Lung (tissue), 12 donors: Measurements from ENCODE around the gene PKP1. TPM values are rescaled to one million over a fixed set of nuclear protein-coding genes. Genes with fewer than 3 reads are reported as not detected.

Experiments used
- ATAC-seq: fragments of 200-7000 bp; cut with Tn5 transposase; one replicate; pipeline ENCODE4 v1.9.1; 2020; ENCODE audit warnings: moderate number of reproducible peaks; ENCODE audit not compliant: insufficient read depth, low FRiP score
- DNase-seq, 3 donors: peaks; one replicate each; pipeline ENCODE4 v3.0.0-alpha.2; 2013 to 2017
- H3K27ac ChIP-seq, 2 donors: one replicate each; pipeline ENCODE4 v1.5.1; 2013; ENCODE audit warnings: mild to moderate bottlenecking in 2 of 2, moderate library complexity in 2 of 2, control low read depth in 1 of 2, inconsistent platforms in 1 of 2, low read depth in 1 of 2, low read length in 1 of 2
- H3K27me3 ChIP-seq, 3 donors: one replicate each; pipeline ENCODE4 v1.5.1; 2013; ENCODE audit warnings: low read length in 2 of 3; ENCODE audit not compliant: control insufficient read depth in 3 of 3, insufficient read depth in 3 of 3
- H3K36me3 ChIP-seq, 4 donors: one replicate each; pipeline ENCODE4 v1.5.1; 2013; ENCODE audit warnings: low read length in 4 of 4, mild to moderate bottlenecking in 1 of 4, moderate library complexity in 1 of 4; ENCODE audit not compliant: control insufficient read depth in 4 of 4, insufficient read depth in 4 of 4
- H3K4me1 ChIP-seq, 5 donors: one replicate each; pipeline ENCODE4 v1.5.1; 2013; ENCODE audit warnings: low read length in 5 of 5, mild to moderate bottlenecking in 2 of 5, moderate library complexity in 1 of 5; ENCODE audit not compliant: control insufficient read depth in 5 of 5, insufficient read depth in 5 of 5
- H3K4me3 ChIP-seq: one replicate; pipeline ENCODE4 v1.5.1; 2013; ENCODE audit warnings: mild to moderate bottlenecking, control low read depth, moderate library complexity
- H3K9ac ChIP-seq, 2 donors: one replicate each; pipeline ENCODE4 v1.5.1; 2013; ENCODE audit warnings: low read length in 2 of 2, control low read depth in 1 of 2; ENCODE audit not compliant: insufficient read depth in 1 of 2
- H3K9me3 ChIP-seq, 4 donors: one replicate each; pipeline ENCODE4 v1.5.1; 2013; ENCODE audit warnings: low read length in 3 of 4, mild to moderate bottlenecking in 1 of 4, moderate library complexity in 1 of 4; ENCODE audit not compliant: control insufficient read depth in 4 of 4, insufficient read depth in 3 of 4
- CTCF ChIP-seq: IDR thresholded peaks from 2 replicates; pipeline ENCODE4 v1.5.1; 2012; ENCODE audit warnings: mild to moderate bottlenecking; ENCODE audit errors: control extremely low read depth, extremely low read depth
- WGBS, 2 donors: extraction: QIAGEN DNeasy Blood & Tissue Kit; methylation state at CpG; one replicate each; pipeline ENCODE4 v1.1.7; 2013; 5-methylcytosine and 5-hydroxymethylcytosine counted together
- polyA plus RNA-seq, 2 donors: library from polyadenylated mRNA; stranded (reverse); fragments of 200-250 nt; gene quantifications; one replicate each; pipeline ENCODE4 v1.2.1, GENCODE V29; 2013
- total RNA-seq, 2 donors: library from RNA; depleted of rRNA in 1 of 2; stranded (reverse); fragments of >200 nt in 1 of 2; gene quantifications; one replicate each; pipeline ENCODE4 v1.2.1, GENCODE V29; 2014 to 2021
- donor health status: control.
- donor health status: control.
- donor health status: Bipolar disorder and iron deficiency.
- donor health status: healthy.
- donor health status: DM: yes; HTN: yes; CAD: no.

PKP1 gene
- total and polyA plus RNA-seq, 4 donors, result 0.88 to 14.2 (median 3.1) TPM

GRCh38 chr1:201346987-201347386, 63.7 kb downstream of the PKP1 start:
- DNase-seq, result no peak
- Histone ChIP-seq H3K27ac (no peak overlapping the region), H3K4me3 (no peak overlapping the region), H3K9me3 (no peaks in the 10 kb centered on the region), H3K4me1 (peaks cover 0 to 3% (median 0%) of the 10 kb centered on the region in 5 donors), H3K27me3 (peaks cover 0 to 5% (median 0%) of the 10 kb centered on the region in 3 donors), H3K9ac (no peak overlapping the region), H3K36me3 (no peaks in the 10 kb centered on the region)
- WGBS, 2 donors, result 33 to 41% methylated on average over 2 of the region's 2 CpGs
- no peak for TF ChIP-seq CTCF
- ATAC-seq, result no peak

DNA sequence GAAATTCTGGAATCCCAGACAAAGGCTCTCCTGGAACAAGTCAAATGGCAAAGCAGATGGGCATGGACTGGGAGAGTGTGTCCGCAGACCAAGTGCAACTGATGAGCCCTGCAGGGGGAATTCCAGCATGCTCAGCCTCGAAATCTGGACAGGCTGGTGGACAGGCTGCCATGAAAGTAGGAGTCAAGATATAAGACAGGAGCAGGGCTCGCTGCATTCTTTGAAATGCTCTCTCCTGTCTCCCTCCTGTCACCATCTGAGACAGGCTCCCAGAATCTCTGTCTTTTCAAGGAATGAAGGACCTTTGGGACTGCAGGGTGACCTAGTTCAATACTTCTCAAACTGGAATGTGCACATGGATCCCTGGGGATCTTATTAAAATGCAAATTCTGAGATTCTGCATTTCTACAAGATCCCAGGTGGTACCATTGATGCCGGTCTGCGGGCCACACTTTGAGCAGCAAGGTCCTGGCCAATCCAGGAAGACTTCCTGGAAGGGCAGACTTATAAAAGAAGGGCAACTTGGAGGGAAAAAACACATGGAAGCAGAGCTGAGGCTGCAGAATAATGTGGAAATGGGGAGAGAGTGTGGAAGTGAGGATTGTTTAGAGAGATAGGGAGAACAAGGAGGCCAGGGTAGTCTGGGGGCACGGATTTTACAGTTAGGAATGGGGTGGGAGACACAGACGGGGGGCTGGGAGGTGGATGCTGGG, 64.3 kb downstream of the PKP1 start:
- H3K36me3 ChIP-seq, result no peaks in the 10 kb centered on the region
- H3K9me3 ChIP-seq, result no peaks in the 10 kb centered on the region
- H3K4me1 ChIP-seq, result peaks cover 0 to 3% (median 0%) of the 10 kb centered on the region in 5 donors
- ATAC-seq, result no peak
- no peak overlapping the region for H3K27ac ChIP-seq
- no peak overlapping the region for H3K9ac ChIP-seq
- WGBS, 2 donors, result 30 to 41% methylated on average over 7 of the region's 7 CpGs
- no peak for DNase-seq
- H3K27me3 ChIP-seq, result peaks cover 0 to 5% (median 0%) of the 10 kb centered on the region in 3 donors
- no peak overlapping the region for H3K4me3 ChIP-seq
- no peak for TF ChIP-seq CTCF

DNA sequence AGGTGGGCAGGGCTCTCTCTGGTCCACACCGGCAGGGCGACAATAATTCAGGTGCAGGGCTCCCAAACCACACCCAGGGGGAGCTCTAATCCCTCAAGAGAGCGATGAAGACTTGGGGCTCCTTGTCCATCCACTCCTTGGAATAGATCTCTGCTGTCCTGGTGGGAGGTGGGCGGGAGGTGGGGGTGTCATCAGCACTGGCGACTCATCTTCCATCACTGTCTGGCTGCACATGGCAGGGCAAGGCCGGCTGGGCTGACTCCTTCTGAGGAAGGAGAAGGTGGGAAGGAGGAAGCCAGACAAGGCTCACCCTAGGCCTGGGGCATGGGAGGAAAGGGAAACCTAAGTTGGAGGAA, 64.9 kb downstream of the PKP1 start:
- H3K9me3 ChIP-seq, result no peaks in the 10 kb centered on the region
- no peak overlapping the region for H3K27ac ChIP-seq
- H3K27me3 ChIP-seq, result peaks cover 0 to 5% (median 0%) of the 10 kb centered on the region in 3 donors
- no peak overlapping the region for H3K4me3 ChIP-seq
- peaks cover 0 to 3% (median 0%) of the 10 kb centered on the region in 5 donors for H3K4me1 ChIP-seq
- TF ChIP-seq CTCF, result peak; percentile 13
- WGBS, 2 donors, result 19 to 25% methylated on average over 6 of the region's 6 CpGs
- ATAC-seq (no peak), DNase-seq (peak; percentile 36 to 47 (median 45))
- no peaks in the 10 kb centered on the region for H3K36me3 ChIP-seq
- no peak overlapping the region for H3K9ac ChIP-seq
